Keratinocyte (primary cell): ENCODE data around the gene ENTPD8.

Experiments used
- EZH2 ChIP-seq: IDR thresholded peaks from one replicate; pipeline ENCODE4 v1.6.1; 2012; ENCODE audit warnings: inconsistent platforms, mild to moderate bottlenecking, low read length, moderate library complexity
- TF ChIP-seq, protein P1 (sequence below), 3 experiments: IDR thresholded peaks in 1 of 3; conservative IDR thresholded peaks in 1 of 3; optimal IDR thresholded peaks in 1 of 3; 2 replicates in 2 of 3; 3 replicates in 1 of 3; pipeline versions ENCODE3 to v1.5.1; 2011; ENCODE audit warnings: low read length in 3 of 3, mild to moderate bottlenecking in 3 of 3, moderate library complexity in 2 of 3, control low read depth in 1 of 3, inconsistent platforms in 1 of 3; ENCODE audit not compliant: insufficient read depth in 2 of 3; ENCODE audit errors: extremely low read depth in 1 of 3

DNA sequence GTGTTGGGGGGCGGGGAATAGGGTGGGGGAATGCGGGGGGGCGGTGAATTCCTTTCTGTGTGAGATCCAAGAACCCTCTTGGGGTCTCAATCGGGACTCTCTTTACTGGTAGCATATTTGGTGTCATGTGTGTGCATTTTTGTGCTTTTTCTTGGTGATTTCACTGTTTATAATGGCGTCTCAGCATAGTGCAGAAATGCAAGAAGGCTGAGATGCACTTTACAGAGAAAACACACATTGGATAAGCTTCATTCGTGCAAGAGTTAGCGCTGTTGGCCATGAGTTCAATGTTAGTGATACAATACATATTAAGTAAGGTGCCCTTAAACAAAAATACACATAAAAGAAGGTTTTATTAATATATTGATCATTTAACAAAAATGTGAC is 771 bp upstream of the ENTPD8 start:
- TF ChIP-seq, protein P1, sequence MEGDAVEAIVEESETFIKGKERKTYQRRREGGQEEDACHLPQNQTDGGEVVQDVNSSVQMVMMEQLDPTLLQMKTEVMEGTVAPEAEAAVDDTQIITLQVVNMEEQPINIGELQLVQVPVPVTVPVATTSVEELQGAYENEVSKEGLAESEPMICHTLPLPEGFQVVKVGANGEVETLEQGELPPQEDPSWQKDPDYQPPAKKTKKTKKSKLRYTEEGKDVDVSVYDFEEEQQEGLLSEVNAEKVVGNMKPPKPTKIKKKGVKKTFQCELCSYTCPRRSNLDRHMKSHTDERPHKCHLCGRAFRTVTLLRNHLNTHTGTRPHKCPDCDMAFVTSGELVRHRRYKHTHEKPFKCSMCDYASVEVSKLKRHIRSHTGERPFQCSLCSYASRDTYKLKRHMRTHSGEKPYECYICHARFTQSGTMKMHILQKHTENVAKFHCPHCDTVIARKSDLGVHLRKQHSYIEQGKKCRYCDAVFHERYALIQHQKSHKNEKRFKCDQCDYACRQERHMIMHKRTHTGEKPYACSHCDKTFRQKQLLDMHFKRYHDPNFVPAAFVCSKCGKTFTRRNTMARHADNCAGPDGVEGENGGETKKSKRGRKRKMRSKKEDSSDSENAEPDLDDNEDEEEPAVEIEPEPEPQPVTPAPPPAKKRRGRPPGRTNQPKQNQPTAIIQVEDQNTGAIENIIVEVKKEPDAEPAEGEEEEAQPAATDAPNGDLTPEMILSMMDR (optimal IDR thresholded peaks at IDR 0.05 in 1 of 3, IDR thresholded peaks at IDR 0.05 in 1 of 3, conservative IDR thresholded peaks at IDR 0.05 in 1 of 3; ENCODE audit: extremely low read depth in 1 of 3, insufficient read depth in 2 of 3, low read length in 3 of 3), result no peak
- TF ChIP-seq EZH2, result no peak
